Liver (tissue), 3 donors: ENCODE results near the gene INO80D.

Experiments
- GABPA ChIP-seq, 2 donors: IDR thresholded peaks in 1 of 2; conservative IDR thresholded peaks in 1 of 2; 2 replicates each; pipeline ENCODE4 v1.6.1; 2016; ENCODE audit warnings: antibody characterized with exemption in 2 of 2, mild to moderate bottlenecking in 1 of 2, moderate library complexity in 1 of 2
- JUND ChIP-seq, 2 donors: IDR thresholded peaks; 2 replicates each; pipeline ENCODE4 v1.6.1; 2016; ENCODE audit warnings: antibody characterized with exemption in 2 of 2
- TF ChIP-seq, protein P1 (sequence below): fragments of 150-350 bp; IDR thresholded peaks from 2 replicates; pipeline ENCODE4 v1.5.1; 2017; ENCODE audit warnings: improper control_type of control experiment, low read depth, low read length; ENCODE audit not compliant: missing input control
- TF ChIP-seq, protein P2 (sequence below): IDR thresholded peaks from 2 replicates; pipeline ENCODE4 v1.6.1; 2016; ENCODE audit warnings: antibody characterized with exemption, mild to moderate bottlenecking
- donor health status: healthy.
- donor health status: healthy.

DNA sequence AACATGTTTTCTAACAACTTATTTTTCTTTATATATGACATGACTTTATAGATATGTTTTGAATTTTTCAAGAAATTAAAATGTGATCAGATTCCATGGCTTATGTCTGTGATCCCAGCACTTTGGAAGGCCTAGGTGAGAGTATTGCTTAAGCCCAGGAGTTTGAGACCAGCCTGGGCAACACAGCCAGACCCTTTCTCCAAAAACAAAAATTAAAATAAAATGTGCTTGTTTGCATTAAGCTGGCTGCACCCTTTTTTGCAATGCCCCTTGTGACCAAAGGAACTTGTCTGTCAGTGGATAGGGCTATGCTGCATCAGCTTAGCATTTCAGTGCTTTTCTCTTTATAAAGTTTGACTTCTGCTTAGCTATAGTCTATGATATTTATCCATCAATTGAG is 2.3 kb upstream of the INO80D start:
- no peak for TF ChIP-seq JUND (IDR thresholded peaks at IDR 0.05)
- TF ChIP-seq, protein P1, sequence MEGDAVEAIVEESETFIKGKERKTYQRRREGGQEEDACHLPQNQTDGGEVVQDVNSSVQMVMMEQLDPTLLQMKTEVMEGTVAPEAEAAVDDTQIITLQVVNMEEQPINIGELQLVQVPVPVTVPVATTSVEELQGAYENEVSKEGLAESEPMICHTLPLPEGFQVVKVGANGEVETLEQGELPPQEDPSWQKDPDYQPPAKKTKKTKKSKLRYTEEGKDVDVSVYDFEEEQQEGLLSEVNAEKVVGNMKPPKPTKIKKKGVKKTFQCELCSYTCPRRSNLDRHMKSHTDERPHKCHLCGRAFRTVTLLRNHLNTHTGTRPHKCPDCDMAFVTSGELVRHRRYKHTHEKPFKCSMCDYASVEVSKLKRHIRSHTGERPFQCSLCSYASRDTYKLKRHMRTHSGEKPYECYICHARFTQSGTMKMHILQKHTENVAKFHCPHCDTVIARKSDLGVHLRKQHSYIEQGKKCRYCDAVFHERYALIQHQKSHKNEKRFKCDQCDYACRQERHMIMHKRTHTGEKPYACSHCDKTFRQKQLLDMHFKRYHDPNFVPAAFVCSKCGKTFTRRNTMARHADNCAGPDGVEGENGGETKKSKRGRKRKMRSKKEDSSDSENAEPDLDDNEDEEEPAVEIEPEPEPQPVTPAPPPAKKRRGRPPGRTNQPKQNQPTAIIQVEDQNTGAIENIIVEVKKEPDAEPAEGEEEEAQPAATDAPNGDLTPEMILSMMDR, result no peak
- no peak for TF ChIP-seq GABPA (IDR thresholded peaks at IDR 0.05 in 1 of 2, conservative IDR thresholded peaks at IDR 0.05 in 1 of 2)
- TF ChIP-seq, protein P2, sequence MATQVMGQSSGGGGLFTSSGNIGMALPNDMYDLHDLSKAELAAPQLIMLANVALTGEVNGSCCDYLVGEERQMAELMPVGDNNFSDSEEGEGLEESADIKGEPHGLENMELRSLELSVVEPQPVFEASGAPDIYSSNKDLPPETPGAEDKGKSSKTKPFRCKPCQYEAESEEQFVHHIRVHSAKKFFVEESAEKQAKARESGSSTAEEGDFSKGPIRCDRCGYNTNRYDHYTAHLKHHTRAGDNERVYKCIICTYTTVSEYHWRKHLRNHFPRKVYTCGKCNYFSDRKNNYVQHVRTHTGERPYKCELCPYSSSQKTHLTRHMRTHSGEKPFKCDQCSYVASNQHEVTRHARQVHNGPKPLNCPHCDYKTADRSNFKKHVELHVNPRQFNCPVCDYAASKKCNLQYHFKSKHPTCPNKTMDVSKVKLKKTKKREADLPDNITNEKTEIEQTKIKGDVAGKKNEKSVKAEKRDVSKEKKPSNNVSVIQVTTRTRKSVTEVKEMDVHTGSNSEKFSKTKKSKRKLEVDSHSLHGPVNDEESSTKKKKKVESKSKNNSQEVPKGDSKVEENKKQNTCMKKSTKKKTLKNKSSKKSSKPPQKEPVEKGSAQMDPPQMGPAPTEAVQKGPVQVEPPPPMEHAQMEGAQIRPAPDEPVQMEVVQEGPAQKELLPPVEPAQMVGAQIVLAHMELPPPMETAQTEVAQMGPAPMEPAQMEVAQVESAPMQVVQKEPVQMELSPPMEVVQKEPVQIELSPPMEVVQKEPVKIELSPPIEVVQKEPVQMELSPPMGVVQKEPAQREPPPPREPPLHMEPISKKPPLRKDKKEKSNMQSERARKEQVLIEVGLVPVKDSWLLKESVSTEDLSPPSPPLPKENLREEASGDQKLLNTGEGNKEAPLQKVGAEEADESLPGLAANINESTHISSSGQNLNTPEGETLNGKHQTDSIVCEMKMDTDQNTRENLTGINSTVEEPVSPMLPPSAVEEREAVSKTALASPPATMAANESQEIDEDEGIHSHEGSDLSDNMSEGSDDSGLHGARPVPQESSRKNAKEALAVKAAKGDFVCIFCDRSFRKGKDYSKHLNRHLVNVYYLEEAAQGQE, result no peak
